Heart left ventricle (tissue), 16 donors: ENCODE results near the gene PCBD2. TPM values are rescaled to one million over a fixed set of nuclear protein-coding genes. Genes with fewer than 3 reads are reported as not detected.

Experiments
- ATAC-seq, 4 donors: fragments of 200-7000 bp; cut with Tn5 transposase; one replicate each; pipeline ENCODE4 v1.9.1; 2020 to 2022; ENCODE audit warnings: moderate library complexity in 4 of 4, mild to moderate bottlenecking in 3 of 4, moderate number of reproducible peaks in 1 of 4
- DNase-seq, 5 donors: peaks; one replicate each; pipeline ENCODE4 v3.0.0-alpha.2; 2020
- H3K27ac ChIP-seq, 12 donors: fragments of 200-600 bp; sonication (generic) in 4 of 12; one replicate each; pipeline versions ENCODE4 v1.5.0 to v1.8.0; 2016 to 2022; ENCODE audit warnings: mild to moderate bottlenecking in 2 of 12
- H3K27me3 ChIP-seq, 9 donors: fragments of 200-600 bp; sonication (generic) in 2 of 9; one replicate each; pipeline versions ENCODE4 v1.5.1 to v1.8.0; 2016 to 2022; ENCODE audit warnings: mild to moderate bottlenecking in 3 of 9
- H3K36me3 ChIP-seq, 9 donors: fragments of 200-600 bp; sonication (generic) in 2 of 9; one replicate each; pipeline versions ENCODE4 v1.5.0 to v1.8.0; 2018 to 2022; ENCODE audit warnings: mild to moderate bottlenecking in 2 of 9
- H3K4me1 ChIP-seq, 12 donors: fragments of 200-600 bp; sonication (generic) in 4 of 12; one replicate each; pipeline versions ENCODE4 v1.5.0 to v1.8.0; 2016 to 2022; ENCODE audit warnings: mild to moderate bottlenecking in 3 of 12
- H3K4me3 ChIP-seq, 12 donors: fragments of 200-600 bp; sonication (generic) in 4 of 12; one replicate each; pipeline versions ENCODE4 v1.5.0 to v1.8.0; 2017 to 2022; ENCODE audit warnings: mild to moderate bottlenecking in 9 of 12, moderate library complexity in 4 of 12
- H3K9me3 ChIP-seq, 12 donors: fragments of 200-600 bp; sonication (generic) in 4 of 12; one replicate each; pipeline versions ENCODE4 v1.5.0 to v1.8.0; 2016 to 2022; ENCODE audit warnings: mild to moderate bottlenecking in 1 of 12
- CTCF ChIP-seq, 12 donors: fragments of 200-600 bp; sonication (generic) in 4 of 12; IDR thresholded peaks; one replicate each; pipeline versions ENCODE4 v1.5.0 to v1.8.0; 2018 to 2022; ENCODE audit warnings: antibody characterized with exemption in 12 of 12, mild to moderate bottlenecking in 5 of 12
- POLR2A ChIP-seq, 2 donors: fragments of 450-650 bp; IDR thresholded peaks; one replicate each; pipeline ENCODE4 v1.6.1; 2017; ENCODE audit warnings: antibody characterized with exemption in 2 of 2, mild to moderate bottlenecking in 2 of 2, moderate library complexity in 2 of 2
- WGBS, 4 donors: extraction: QIAGEN DNeasy Blood & Tissue Kit in 2 of 4; methylation state at CpG; one replicate each; pipeline versions ENCODE4 v1.1.5 to v1.1.7; 2013 to 2018; 5-methylcytosine and 5-hydroxymethylcytosine counted together
- intact Hi-C, 10 donors: fragments of 100-400 bp; cut with DNase I; formaldehyde crosslinking; loops; one replicate each; pipeline versions ENCODE4 v1.11.1 to v1.14.2; 2022
- polyA plus RNA-seq, 2 donors: library from polyadenylated mRNA; stranded (reverse); fragments of 200-250 nt; gene quantifications; one replicate each; pipeline ENCODE4 v1.2.3, GENCODE V29; 2013
- total RNA-seq, 9 donors: library from RNA; depleted of rRNA in 2 of 9; stranded (reverse); fragments of >200 nt in 2 of 9; fragmentation: NEBNext Ultra II Directional in 3 of 9; extraction: Animal tissue kit (Norgen Biotek cat#: 25700) in 3 of 9; gene quantifications; one replicate each; pipeline versions ENCODE4 v1.1.0 to v1.2.4, GENCODE V29; 2016 to 2023
- donor health status: ischemic (EF 13 %, LVEDD 7.1; RV severe dilation, severe dysfunction).
- donor health status: healthy with polysubstance abuse.
- donor health status: DM: no; HTN: yes; CAD: no.
- donor health status: DM: no; HTN: no; CAD: no.
- donor health status: ischemic (EF 25% LVEDD 6.9; RV normal size, moderate dysfunction).
- donor health status: ischemic (EF 25% LVEDD 5.7; RV mildly dilated, moderate dysfunction).
- donor health status: healthy.
- donor health status: DM: yes; HTN: yes; CAD: no.
- donor health status: ischemic (EF 35%, LVEDD 5.7; RV mildly dilated, moderate dysfunction).
- donor health status: nonischemic (EF 11% LVEDD 7.7; RV severe dilation, severe dysfunction).
- donor health status: DM: yes; HTN: yes; CAD: no.
- donor health status: PGD.
- donor health status: ischemic (EF 29% LVEDD 5.4; RV normal size, mild dysfunction).
- donor health status: nonischemic (EF 23%, LVEDD 6.1; RV moderate dilation, normal function).

PCBD2 gene
- total and polyA plus RNA-seq, 11 donors = 9.1 to 31.6 (median 19.7) TPM

GRCh38 chr5:134887593-134888159 is 17.3 kb upstream of the PCBD2 start:
- DNase-seq (no peak), ATAC-seq (no peak)
- Histone ChIP-seq H3K27me3 (no peaks in the 10 kb centered on the region), H3K36me3 (peaks cover 0 to 42% (median 30%) of the 10 kb centered on the region in 9 donors), H3K4me3 (no peak overlapping the region), H3K4me1 (peaks cover 0 to 4% (median 0%) of the 10 kb centered on the region in 12 donors), H3K27ac (no peak overlapping the region), H3K9me3 (peaks cover 0 to 3% (median 0%) of the 10 kb centered on the region in 12 donors)
- no peak for TF ChIP-seq POLR2A (IDR thresholded peaks at IDR 0.05)
- 86 to 92% (median 89%) methylated on average over 14 of the region's 14 CpGs for WGBS, 4 donors
- intact Hi-C loops = no loop called here

- H3K4me3 ChIP-seq = no peak overlapping the region
- no peak overlapping the region for H3K27ac ChIP-seq
- ATAC-seq = no peak
- H3K27me3 ChIP-seq = no peaks in the 10 kb centered on the region
- intact Hi-C loops = no loop called here
- H3K36me3 ChIP-seq = peaks cover 0 to 58% (median 42%) of the 10 kb centered on the region in 9 donors
- peaks cover 0 to 3% (median 0%) of the 10 kb centered on the region in 12 donors for H3K9me3 ChIP-seq
- DNase-seq = no peak
- peaks cover 0 to 4% (median 0%) of the 10 kb centered on the region in 12 donors for H3K4me1 ChIP-seq
- 88 to 99% (median 97%) methylated on average over 8 of the region's 8 CpGs for WGBS, 4 donors
- TF ChIP-seq CTCF (IDR thresholded peaks at IDR 0.05) = no peak
- no peak for TF ChIP-seq POLR2A (IDR thresholded peaks at IDR 0.05)
Measured at GRCh38 chr5:134889335-134889734, 15.6 kb upstream of the PCBD2 start.

GRCh38 chr5:134891473-134891872 is 13.5 kb upstream of the PCBD2 start:
- no peak overlapping the region for H3K4me3 ChIP-seq
- WGBS, 4 donors = 89 to 100% (median 95%) methylated on average over 1 of the region's 1 CpG
- H3K9me3 ChIP-seq = peaks cover 0 to 3% (median 0%) of the 10 kb centered on the region in 12 donors
- no peak overlapping the region for H3K27ac ChIP-seq
- ATAC-seq = no peak
- TF ChIP-seq CTCF (IDR thresholded peaks at IDR 0.05) (no peak), POLR2A (IDR thresholded peaks at IDR 0.05) (no peak)
- no peaks in the 10 kb centered on the region for H3K27me3 ChIP-seq
- intact Hi-C loops = no loop called here
- H3K4me1 ChIP-seq = no peaks in the 10 kb centered on the region
- peaks cover 0 to 78% (median 61%) of the 10 kb centered on the region in 9 donors for H3K36me3 ChIP-seq
- no peak for DNase-seq

- WGBS, 4 donors = 89 to 97% (median 94%) methylated on average over 3 of the region's 3 CpGs
- TF ChIP-seq POLR2A (IDR thresholded peaks at IDR 0.05) = no peak
- TF ChIP-seq CTCF (IDR thresholded peaks at IDR 0.05) = no peak
- no peak for ATAC-seq
Measured at GRCh38 chr5:134892282-134892681, 12.6 kb upstream of the PCBD2 start.

GRCh38 chr5:134892926-134893325 is 12.0 kb upstream of the PCBD2 start:
- intact Hi-C loops = no loop called here
- peaks cover 0 to 85% (median 71%) of the 10 kb centered on the region in 9 donors for H3K36me3 ChIP-seq
- no peaks in the 10 kb centered on the region for H3K27me3 ChIP-seq
- TF ChIP-seq CTCF (IDR thresholded peaks at IDR 0.05) = no peak
- TF ChIP-seq POLR2A (IDR thresholded peaks at IDR 0.05) = no peak
- 85 to 97% (median 94%) methylated on average over 2 of the region's 2 CpGs for WGBS, 4 donors
- no peak for ATAC-seq
- H3K4me1 ChIP-seq = no peaks in the 10 kb centered on the region
- H3K4me3 ChIP-seq = no peak overlapping the region
- peaks cover 0 to 3% (median 0%) of the 10 kb centered on the region in 12 donors for H3K9me3 ChIP-seq
- H3K27ac ChIP-seq = no peak overlapping the region
- DNase-seq = no peak

More at GRCh38 chr5:134892282-134892681, 12.6 kb upstream of the PCBD2 start:
- no peaks in the 10 kb centered on the region for H3K27me3 ChIP-seq
- peaks cover 0 to 83% (median 70%) of the 10 kb centered on the region in 9 donors for H3K36me3 ChIP-seq
- intact Hi-C loops = no loop called here
- no peak overlapping the region for H3K4me3 ChIP-seq
- H3K4me1 ChIP-seq = no peaks in the 10 kb centered on the region
- H3K9me3 ChIP-seq = peaks cover 0 to 3% (median 0%) of the 10 kb centered on the region in 12 donors
- no peak overlapping the region for H3K27ac ChIP-seq
- no peak for DNase-seq
